ENCODE measurements around the gene CXCL9. TPM values are rescaled to one million over a fixed set of nuclear protein-coding genes. Genes with fewer than 3 reads are reported as not detected.

The CXCL9 gene
- total and polyA plus RNA-seq, 2 donors (not counting 1 experiment from before 2014, with no cell fraction given): not detected

- H3K79me2 ChIP-seq (ENCODE audit: control insufficient read depth, insufficient read depth, low read length): no peaks in the 10 kb centered on the region
- ChIA-PET POLR2A (no interaction called here), CTCF (interaction anchor here (1.6 kb wide), 1 partner anchor 16 kb away, joined by 3 read pairs; no protein-coding TSS in a partner anchor)
- no peaks in the 10 kb centered on the region for H3K27me3 ChIP-seq (replicated peaks in 1 of 4; ENCODE audit: control extremely low read depth in 1 of 4, control insufficient read depth in 3 of 4, insufficient read depth in 4 of 4, low read length in 3 of 4)
- H3K4me1 ChIP-seq (ENCODE audit: control insufficient read depth in 2 of 2, insufficient read depth in 2 of 2, low read length in 2 of 2): no peaks in the 10 kb centered on the region
- H3K4me1 Mint-ChIP-seq: no peaks in the 10 kb centered on the region
- no peak overlapping the region for H3K4me3 Mint-ChIP-seq
- no peaks in the 10 kb centered on the region for H3K9me3 Mint-ChIP-seq (ENCODE audit: insufficient read depth)
- no peak overlapping the region for H3K4me3 ChIP-seq (ENCODE audit: control extremely low read depth in 1 of 5, extremely low read depth in 1 of 5, insufficient read depth in 1 of 5, low read depth in 2 of 5, low read length in 4 of 5)
- no peaks in the 10 kb centered on the region for H3K36me3 ChIP-seq (replicated peaks in 1 of 2; ENCODE audit: control extremely low read depth in 1 of 2, control insufficient read depth in 1 of 2, extremely low read depth in 1 of 2, insufficient read depth in 2 of 2, low read length in 1 of 2)
- no peak overlapping the region for H3K9ac ChIP-seq (ENCODE audit: low read length)
- no peak overlapping the region for H2AFZ ChIP-seq (ENCODE audit: insufficient read depth, low read depth, low read length, poor library complexity, severe bottlenecking)
- ATAC-seq (ENCODE audit: low read depth) (no peak), DNase-seq (no peak)
- TF ChIP-seq CTCF (IDR thresholded peaks at IDR 0.05): no peak
- no peak for TF ChIP-seq EZH2 (IDR thresholded peaks at IDR 0.05; ENCODE audit: borderline replicate concordance, insufficient read depth, low read depth, low read length, poor library complexity, severe bottlenecking)
- intact Hi-C loops (cut with micrococcal nuclease): no loop called here
- H3K27ac ChIP-seq (ENCODE audit: low read length in 2 of 2): no peak overlapping the region
- no peak overlapping the region for H3K27ac Mint-ChIP-seq
- H3K27me3 Mint-ChIP-seq: peaks cover 5% of the 10 kb centered on the region
- no peak overlapping the region for H3K4me2 ChIP-seq (replicated peaks; ENCODE audit: low read depth, low read length, poor library complexity, severe bottlenecking)
- no peaks in the 10 kb centered on the region for H3K9me3 ChIP-seq (ENCODE audit: control extremely low read depth in 1 of 3, control insufficient read depth in 2 of 3, insufficient read depth in 1 of 3, low read length in 2 of 3)
- no peaks in the 10 kb centered on the region for H4K20me1 ChIP-seq (ENCODE audit: control insufficient read depth, insufficient read depth, low read length, poor library complexity, severe bottlenecking)
- WGBS (ENCODE audit: insufficient coverage): 100% methylated on average over 2 of the region's 3 CpGs
These were observed 29.5 kb upstream of the CXCL9 start for GRCh38 chr4:76036855-76037254.

GRCh38 chr4:76035799-76036380 is 28.6 kb upstream of the CXCL9 start, which contains the start of gene CXCL11:
TSS of gene CXCL11 (minus strand) at chr4:76036070. CDS start at chr4:76035987, 83 bp downstream.
- CTCF ChIA-PET: interaction anchor here (1.4 kb wide), 1 partner anchor 40 kb away, joined by 4 read pairs; no protein-coding TSS in a partner anchor
- no peak within 1 kb of the TSS for H3K4me3 ChIP-seq (ENCODE audit: control extremely low read depth in 1 of 5, extremely low read depth in 1 of 5, insufficient read depth in 1 of 5, low read depth in 2 of 5, low read length in 4 of 5)
- Mint-ChIP-seq H3K27me3 (peaks cover 2% of the 10 kb centered on the region), H3K27ac (no peak within 1 kb of the TSS), H3K9me3 (ENCODE audit: insufficient read depth) (no peaks in the 10 kb centered on the region), H3K4me1 (no peaks in the 10 kb centered on the region), H3K4me3 (no peak within 1 kb of the TSS)
- H3K36me3 ChIP-seq (replicated peaks in 1 of 2; ENCODE audit: control extremely low read depth in 1 of 2, control insufficient read depth in 1 of 2, extremely low read depth in 1 of 2, insufficient read depth in 2 of 2, low read length in 1 of 2): no peaks in the 10 kb centered on the region
- H3K9me3 ChIP-seq (ENCODE audit: control extremely low read depth in 1 of 3, control insufficient read depth in 2 of 3, insufficient read depth in 1 of 3, low read length in 2 of 3): no peaks in the 10 kb centered on the region
- DNase-seq (no peak), ATAC-seq (ENCODE audit: low read depth) (no peak)
- TF ChIP-seq CTCF (IDR thresholded peaks at IDR 0.05): no peak
- no peak for TF ChIP-seq EZH2 (IDR thresholded peaks at IDR 0.05; ENCODE audit: borderline replicate concordance, insufficient read depth, low read depth, low read length, poor library complexity, severe bottlenecking)
- H3K9ac ChIP-seq (ENCODE audit: low read length): no peak within 1 kb of the TSS
- no peak within 1 kb of the TSS for H3K27ac ChIP-seq (ENCODE audit: low read length in 2 of 2)
- 75% methylated on average over 2 of the region's 2 CpGs for WGBS (ENCODE audit: insufficient coverage)
- no peaks in the 10 kb centered on the region for H4K20me1 ChIP-seq (ENCODE audit: control insufficient read depth, insufficient read depth, low read length, poor library complexity, severe bottlenecking)
- intact Hi-C loops (cut with micrococcal nuclease): no loop called here
- H2AFZ ChIP-seq (ENCODE audit: insufficient read depth, low read depth, low read length, poor library complexity, severe bottlenecking): peak within 1 kb of the TSS; percentile 17
- H3K4me2 ChIP-seq (replicated peaks; ENCODE audit: low read depth, low read length, poor library complexity, severe bottlenecking): no peak within 1 kb of the TSS
- POLR2A ChIA-PET: no interaction called here
- H3K79me2 ChIP-seq (ENCODE audit: control insufficient read depth, insufficient read depth, low read length): no peaks in the 10 kb centered on the region
- H3K27me3 ChIP-seq (replicated peaks in 1 of 4; ENCODE audit: control extremely low read depth in 1 of 4, control insufficient read depth in 3 of 4, insufficient read depth in 4 of 4, low read length in 3 of 4): no peaks in the 10 kb centered on the region
- H3K4me1 ChIP-seq (ENCODE audit: control insufficient read depth in 2 of 2, insufficient read depth in 2 of 2, low read length in 2 of 2): no peaks in the 10 kb centered on the region

Measured in B cell (primary cell).